HEK293 (cell line): ENCODE measurements around the gene PNPLA6.

ENCODE experiments used
- CTCF ChIA-PET: fragments of 350-600 bp; formaldehyde crosslinking; extraction: SDS; loops from one replicate; lab custom pipeline; 2021; ENCODE audit warnings: antibody characterized with exemption; lab: Yijun Ruan, JAX
- POLR2A ChIA-PET: fragments of 300-600 bp; formaldehyde crosslinking; extraction: SDS; loops from one replicate; lab custom pipeline; 2020; ENCODE audit warnings: antibody characterized with exemption, inconsistent platforms; lab: Yijun Ruan, JAX
- H3K27ac ChIP-seq: fragments of 200-500 bp; sonication (Bioruptor generic); 2 replicates; pipeline ENCODE4 v1.5.1; 2014; ENCODE audit warnings: low read depth, low read length, control low read depth, inconsistent platforms; ENCODE audit errors: extremely low read depth
- H3K36me3 ChIP-seq, 2 experiments: fragments of 200-500 bp in 1 of 2; sonication (Bioruptor generic) in 1 of 2; 1 replicate in 1 of 2; 2 replicates in 1 of 2; pipeline ENCODE4 v1.5.1; 2014 to 2017; ENCODE audit warnings: inconsistent platforms in 2 of 2, low read length in 2 of 2; ENCODE audit not compliant: control insufficient read depth in 2 of 2, insufficient read depth in 1 of 2
- H3K4me1 ChIP-seq: fragments of 200-500 bp; sonication (Bioruptor generic); 2 replicates; pipeline ENCODE4 v1.5.1; 2014; ENCODE audit warnings: mild to moderate bottlenecking, low read length, inconsistent platforms; ENCODE audit not compliant: control insufficient read depth, insufficient read depth
- H3K4me3 ChIP-seq: 2 replicates; pipeline ENCODE4 v1.5.1; 2011; ENCODE audit warnings: low read depth, mild to moderate bottlenecking, control low read depth, low read length, moderate library complexity
- H3K9me3 ChIP-seq: fragments of 200-500 bp; sonication (Bioruptor generic); 2 replicates; pipeline ENCODE4 v1.5.1; 2014; ENCODE audit warnings: low read depth, low read length, inconsistent platforms; ENCODE audit not compliant: control insufficient read depth, insufficient read depth
- BCL11A ChIP-seq: fragments of 450-650 bp; formaldehyde crosslinking; IDR thresholded peaks from 2 replicates; pipeline ENCODE4 v1.5.1; 2016; ENCODE audit warnings: low read depth, missing biosample characterization, missing genetic modification characterization
- BCL11B ChIP-seq: fragments of 450-650 bp; formaldehyde crosslinking; IDR thresholded peaks from 2 replicates; pipeline ENCODE4 v1.5.1; 2016; ENCODE audit warnings: low read depth, missing biosample characterization, missing genetic modification characterization
- KLF10 ChIP-seq: fragments of 450-650 bp; IDR thresholded peaks from 2 replicates; pipeline ENCODE4 v1.5.1; 2018; ENCODE audit warnings: missing biosample characterization, mild to moderate bottlenecking, missing genetic modification characterization
- MZF1 ChIP-seq: fragments of 450-650 bp; formaldehyde crosslinking; IDR thresholded peaks from 2 replicates; pipeline ENCODE4 v1.5.1; 2017; ENCODE audit warnings: missing biosample characterization, missing genetic modification characterization, borderline replicate concordance
- OVOL3 ChIP-seq: fragments of 450-650 bp; formaldehyde crosslinking; IDR thresholded peaks from 2 replicates; pipeline ENCODE4 v1.5.1; 2016; ENCODE audit warnings: missing biosample characterization, missing genetic modification characterization
- PRDM1 ChIP-seq: fragments of 450-650 bp; formaldehyde crosslinking; IDR thresholded peaks from 2 replicates; pipeline ENCODE4; 2016; ENCODE audit warnings: missing biosample characterization, missing genetic modification characterization
- SALL2 ChIP-seq: fragments of 450-650 bp; formaldehyde crosslinking; IDR thresholded peaks from 2 replicates; pipeline ENCODE4 v1.5.0; 2017; ENCODE audit warnings: missing biosample characterization, mild to moderate bottlenecking, missing genetic modification characterization, borderline replicate concordance
- YY1 ChIP-seq: fragments of 450-650 bp; formaldehyde crosslinking; IDR thresholded peaks from 2 replicates; pipeline ENCODE4 v1.5.1; 2018; ENCODE audit warnings: missing biosample characterization, missing genetic modification characterization
- ZBTB48 ChIP-seq: fragments of 450-650 bp; formaldehyde crosslinking; IDR thresholded peaks from 2 replicates; pipeline ENCODE4 v1.5.1; 2016; ENCODE audit warnings: missing biosample characterization, missing genetic modification characterization
- ZBTB7A ChIP-seq: fragments of 450-650 bp; formaldehyde crosslinking; IDR thresholded peaks from 2 replicates; pipeline ENCODE4 v1.5.1; 2016; ENCODE audit warnings: low read depth, missing biosample characterization, missing genetic modification characterization
- ZNF23 ChIP-seq: fragments of 450-650 bp; formaldehyde crosslinking; IDR thresholded peaks from 2 replicates; pipeline ENCODE4 v1.5.1; 2016; ENCODE audit warnings: missing biosample characterization, missing genetic modification characterization, borderline replicate concordance
- ZNF24 ChIP-seq: fragments of 450-650 bp; formaldehyde crosslinking; IDR thresholded peaks from 2 replicates; pipeline ENCODE4 v1.5.1; 2016; ENCODE audit warnings: missing biosample characterization, missing genetic modification characterization
- ZNF274 ChIP-seq, 2 experiments: fragments of 200-500 bp in 1 of 2; fragments of 450-650 bp in 1 of 2; sonication (Bioruptor generic) in 1 of 2; formaldehyde crosslinking in 1 of 2; IDR thresholded peaks; 2 replicates each; pipeline versions ENCODE4 v1.5.1 to v1.6.1; 2014 to 2016; ENCODE audit warnings: borderline replicate concordance in 1 of 2, inconsistent platforms in 1 of 2, low read length in 1 of 2, missing biosample characterization in 1 of 2, missing genetic modification characterization in 1 of 2
- ZNF426 ChIP-seq: fragments of 450-650 bp; formaldehyde crosslinking; IDR thresholded peaks from 2 replicates; pipeline ENCODE4 v1.5.1; 2017; ENCODE audit warnings: missing biosample characterization, missing genetic modification characterization, mild to moderate bottlenecking, inconsistent platforms, moderate library complexity
- ZNF596 ChIP-seq: fragments of 450-650 bp; IDR thresholded peaks from 2 replicates; pipeline ENCODE4 v1.5.0; 2018; ENCODE audit warnings: missing biosample characterization, mild to moderate bottlenecking, missing genetic modification characterization, moderate library complexity
- ZNF610 ChIP-seq: fragments of 450-650 bp; formaldehyde crosslinking; IDR thresholded peaks from 2 replicates; pipeline ENCODE4 v1.5.1; 2016; ENCODE audit warnings: missing biosample characterization, missing genetic modification characterization, borderline replicate concordance
- ZNF707 ChIP-seq: fragments of 450-650 bp; formaldehyde crosslinking; IDR thresholded peaks from 2 replicates; pipeline ENCODE4 v1.5.1; 2016; ENCODE audit warnings: missing biosample characterization, missing genetic modification characterization
- ZNF776 ChIP-seq: fragments of 450-650 bp; formaldehyde crosslinking; IDR thresholded peaks from 2 replicates; pipeline ENCODE4 v1.5.0; 2017; ENCODE audit warnings: missing biosample characterization, missing genetic modification characterization, borderline replicate concordance
- ZXDB ChIP-seq: fragments of 450-650 bp; formaldehyde crosslinking; IDR thresholded peaks from 2 replicates; pipeline ENCODE4 v1.5.1; 2016; ENCODE audit warnings: missing biosample characterization, missing genetic modification characterization
- TF ChIP-seq, protein P1 (sequence below): fragments of 450-650 bp; formaldehyde crosslinking; IDR thresholded peaks from 2 replicates; pipeline ENCODE4 v1.5.1; 2016; ENCODE audit warnings: missing biosample characterization, missing genetic modification characterization
- TF ChIP-seq, protein P2 (sequence below): fragments of 450-650 bp; formaldehyde crosslinking; IDR thresholded peaks from 2 replicates; pipeline ENCODE4 v1.5.1; 2017; ENCODE audit warnings: missing biosample characterization, missing genetic modification characterization
- TF ChIP-seq, protein P3 (sequence below): fragments of 450-650 bp; formaldehyde crosslinking; conservative IDR thresholded peaks from 2 replicates; pipeline ENCODE4 v1.5.1; 2016; ENCODE audit warnings: low read depth, missing biosample characterization, missing genetic modification characterization

Gene PNPLA6

DNA sequence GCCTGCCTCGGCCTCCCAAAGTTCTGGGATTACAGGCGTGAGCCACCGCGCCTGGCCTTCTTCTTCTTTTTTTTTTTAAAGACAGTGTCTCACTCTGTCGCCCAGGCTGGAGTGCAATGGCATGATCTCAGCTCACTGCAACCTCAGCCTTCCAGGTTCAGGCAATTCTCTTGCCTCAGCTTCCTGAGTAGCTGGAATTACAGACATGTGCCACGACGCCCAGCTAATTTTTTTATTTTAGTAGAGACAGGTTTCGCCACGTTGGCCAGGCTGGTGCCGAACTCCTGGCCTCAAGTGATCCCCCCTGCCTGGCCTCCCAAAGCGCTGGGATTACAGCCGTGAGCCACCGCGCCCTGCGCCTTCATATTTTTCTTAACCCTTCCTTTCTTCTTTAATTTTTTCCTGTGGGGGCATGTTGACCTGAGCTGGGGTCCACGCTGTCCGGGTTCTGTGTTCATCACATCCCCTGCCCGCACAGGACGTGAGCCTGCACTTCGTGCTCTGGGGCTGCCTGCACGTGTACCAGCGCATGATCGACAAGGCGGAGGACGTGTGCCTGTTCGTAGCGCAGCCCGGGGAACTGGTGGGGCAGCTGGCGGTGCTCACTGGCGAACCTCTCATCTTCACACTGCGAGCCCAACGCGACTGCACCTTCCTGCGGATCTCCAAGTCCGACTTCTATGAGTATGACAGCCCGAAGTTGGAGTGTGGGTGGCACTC, 14.1 kb downstream of the PNPLA6 start:
- Histone ChIP-seq H3K36me3 (peaks cover 0 to 15% of the 10 kb centered on the region in 2 experiments; a peak in 2 of 3 replicates), H3K4me1 (no peaks in the 10 kb centered on the region), H3K9me3 (no peaks in the 10 kb centered on the region)
- no peak for TF ChIP-seq SALL2 (tag by site-specific recombination)
- TF ChIP-seq ZNF24 (tag by site-specific recombination), result no peak
- TF ChIP-seq ZNF23 (tag by site-specific recombination), result no peak
- TF ChIP-seq, protein P1, sequence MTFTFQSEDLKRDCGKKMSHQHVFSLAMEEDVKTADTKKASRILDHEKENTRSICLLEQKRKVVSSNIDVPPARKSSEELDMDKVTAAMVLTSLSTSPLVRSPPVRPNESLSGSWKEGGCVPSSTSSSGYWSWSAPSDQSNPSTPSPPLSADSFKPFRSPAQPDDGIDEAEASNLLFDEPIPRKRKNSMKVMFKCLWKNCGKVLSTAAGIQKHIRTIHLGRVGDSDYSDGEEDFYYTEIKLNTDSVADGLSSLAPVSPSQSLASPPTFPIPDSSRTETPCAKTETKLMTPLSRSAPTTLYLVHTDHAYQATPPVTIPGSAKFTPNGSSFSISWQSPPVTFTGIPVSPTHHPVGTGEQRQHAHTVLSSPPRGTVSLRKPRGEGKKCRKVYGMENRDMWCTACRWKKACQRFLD (tag by site-specific recombination), result no peak
- TF ChIP-seq ZNF610, result no peak
- no peak for TF ChIP-seq ZXDB (tag by site-specific recombination)
- TF ChIP-seq ZNF426 (tag by site-specific recombination), result no peak
- TF ChIP-seq PRDM1, result no peak
- TF ChIP-seq, all 188 proteins: peak for 0
- H3K4me3 ChIP-seq, result no peak overlapping the region
- ChIA-PET POLR2A (no interaction called here), CTCF (no interaction called here)
- H3K27ac ChIP-seq, result no peak overlapping the region

DNA sequence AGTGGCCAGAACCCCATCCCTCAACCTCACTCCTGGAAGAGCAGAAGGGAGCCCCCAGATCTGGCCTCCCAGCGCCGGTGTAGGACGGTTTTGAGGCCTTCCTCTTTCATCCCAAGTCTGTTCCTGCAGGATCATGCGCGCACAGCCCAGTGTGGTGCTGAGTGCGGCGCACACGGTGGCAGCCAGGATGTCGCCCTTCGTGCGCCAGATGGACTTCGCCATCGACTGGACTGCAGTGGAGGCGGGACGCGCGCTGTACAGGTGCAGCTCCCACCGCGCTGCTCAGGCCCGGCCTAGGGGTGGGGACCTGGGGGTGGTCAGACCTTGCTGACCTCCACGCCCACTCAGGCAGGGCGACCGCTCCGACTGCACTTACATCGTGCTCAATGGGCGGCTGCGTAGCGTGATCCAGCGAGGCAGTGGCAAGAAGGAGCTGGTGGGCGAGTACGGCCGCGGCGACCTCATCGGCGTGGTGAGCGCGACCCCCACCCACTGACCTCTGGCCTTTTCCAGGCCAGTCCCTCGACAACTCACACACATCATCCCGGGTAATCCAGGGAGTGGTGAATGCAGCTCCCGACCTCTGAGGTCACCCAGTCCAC, 14.8 kb downstream of the PNPLA6 start:
- H3K27ac ChIP-seq, result no peak overlapping the region
- H3K36me3 ChIP-seq, result peaks cover 0 to 19% of the 10 kb centered on the region in 2 experiments; a peak in 2 of 3 replicates
- no peak for TF ChIP-seq KLF10
- peak; percentile 90 for TF ChIP-seq BCL11B (tag by site-specific recombination)
- TF ChIP-seq BCL11A (tag by site-specific recombination), result 0 out of 2 replicates have a peak, but pooled peaks have one; percentile 34
- no peaks in the 10 kb centered on the region for H3K4me1 ChIP-seq
- ChIA-PET POLR2A (no interaction called here), CTCF (interaction anchor here (0.5 kb wide), 1 partner anchor 170 kb away, joined by 4 read pairs; no protein-coding TSS in a partner anchor)
- no peaks in the 10 kb centered on the region for H3K9me3 ChIP-seq
- no peak overlapping the region for H3K4me3 ChIP-seq

DNA sequence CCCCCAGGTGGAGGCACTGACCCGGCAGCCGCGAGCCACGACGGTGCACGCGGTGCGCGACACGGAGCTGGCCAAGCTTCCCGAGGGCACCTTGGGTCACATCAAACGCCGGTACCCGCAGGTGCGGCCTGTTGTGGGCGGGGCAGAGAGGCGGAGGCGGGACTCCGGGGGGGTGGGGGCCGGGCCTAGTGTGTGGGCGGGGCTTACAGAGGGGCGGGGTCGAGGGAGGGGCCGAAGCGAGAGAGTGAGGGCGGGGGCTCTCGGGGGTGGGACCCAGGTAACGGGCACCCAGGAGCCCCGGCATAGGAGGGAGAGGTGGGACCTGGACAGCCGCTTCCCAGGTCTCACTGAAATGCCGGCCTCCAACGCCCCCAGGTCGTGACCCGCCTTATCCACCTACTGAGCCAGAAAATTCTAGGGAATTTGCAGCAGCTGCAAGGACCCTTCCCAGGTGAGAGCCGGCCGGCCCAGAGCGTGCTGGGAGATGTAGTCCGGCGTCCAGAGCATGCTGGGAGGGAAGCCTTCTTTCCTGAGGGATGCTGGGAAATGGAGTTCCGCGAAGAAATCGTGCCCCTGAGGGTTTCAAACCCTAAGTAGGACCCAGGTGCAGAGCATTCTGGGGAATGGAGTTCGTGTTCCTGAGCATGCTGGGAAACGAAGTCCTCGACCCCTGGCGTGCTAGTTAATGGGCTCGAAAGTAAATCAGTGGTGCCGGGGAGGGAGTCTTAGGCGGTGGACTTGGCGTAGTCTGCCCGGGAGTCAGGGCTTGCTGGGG, 15.7 kb downstream of the PNPLA6 start:
- ChIA-PET CTCF (no interaction called here), POLR2A (no interaction called here)
- no peaks in the 10 kb centered on the region for H3K9me3 ChIP-seq
- H3K27ac ChIP-seq, result no peak overlapping the region
- H3K4me1 ChIP-seq, result no peaks in the 10 kb centered on the region
- H3K4me3 ChIP-seq, result no peak overlapping the region
- H3K36me3 ChIP-seq, result peaks cover 0 to 19% of the 10 kb centered on the region in 2 experiments; a peak in 2 of 3 replicates
- TF ChIP-seq ZNF274 (IDR thresholded peaks at IDR 0.05; ENCODE audit: low read length) (no peak), ZNF274 (tag by site-specific recombination; IDR thresholded peaks at IDR 0.05; ENCODE audit: borderline replicate concordance) (no peak), ZNF707 (tag by site-specific recombination) (no peak), OVOL3 (tag by site-specific recombination) (no peak), ZNF596 (tag by site-specific recombination) (no peak), MZF1 (tag by site-specific recombination) (no peak), ZBTB7A (tag by site-specific recombination) (0 out of 2 replicates have a peak, but pooled peaks have one; percentile 34), YY1 (tag by site-specific recombination) (0 out of 2 replicates have a peak, but pooled peaks have one; percentile 21), ZBTB48 (peak; percentile 54; the same call in 1 of the 2 replicates), ZNF776 (tag by site-specific recombination) (no peak)
- TF ChIP-seq, protein P2, sequence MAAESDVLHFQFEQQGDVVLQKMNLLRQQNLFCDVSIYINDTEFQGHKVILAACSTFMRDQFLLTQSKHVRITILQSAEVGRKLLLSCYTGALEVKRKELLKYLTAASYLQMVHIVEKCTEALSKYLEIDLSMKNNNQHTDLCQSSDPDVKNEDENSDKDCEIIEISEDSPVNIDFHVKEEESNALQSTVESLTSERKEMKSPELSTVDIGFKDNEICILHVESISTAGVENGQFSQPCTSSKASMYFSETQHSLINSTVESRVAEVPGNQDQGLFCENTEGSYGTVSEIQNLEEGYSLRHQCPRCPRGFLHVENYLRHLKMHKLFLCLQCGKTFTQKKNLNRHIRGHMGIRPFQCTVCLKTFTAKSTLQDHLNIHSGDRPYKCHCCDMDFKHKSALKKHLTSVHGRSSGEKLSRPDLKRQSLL (tag by site-specific recombination), result no peak
- TF ChIP-seq, protein P3, sequence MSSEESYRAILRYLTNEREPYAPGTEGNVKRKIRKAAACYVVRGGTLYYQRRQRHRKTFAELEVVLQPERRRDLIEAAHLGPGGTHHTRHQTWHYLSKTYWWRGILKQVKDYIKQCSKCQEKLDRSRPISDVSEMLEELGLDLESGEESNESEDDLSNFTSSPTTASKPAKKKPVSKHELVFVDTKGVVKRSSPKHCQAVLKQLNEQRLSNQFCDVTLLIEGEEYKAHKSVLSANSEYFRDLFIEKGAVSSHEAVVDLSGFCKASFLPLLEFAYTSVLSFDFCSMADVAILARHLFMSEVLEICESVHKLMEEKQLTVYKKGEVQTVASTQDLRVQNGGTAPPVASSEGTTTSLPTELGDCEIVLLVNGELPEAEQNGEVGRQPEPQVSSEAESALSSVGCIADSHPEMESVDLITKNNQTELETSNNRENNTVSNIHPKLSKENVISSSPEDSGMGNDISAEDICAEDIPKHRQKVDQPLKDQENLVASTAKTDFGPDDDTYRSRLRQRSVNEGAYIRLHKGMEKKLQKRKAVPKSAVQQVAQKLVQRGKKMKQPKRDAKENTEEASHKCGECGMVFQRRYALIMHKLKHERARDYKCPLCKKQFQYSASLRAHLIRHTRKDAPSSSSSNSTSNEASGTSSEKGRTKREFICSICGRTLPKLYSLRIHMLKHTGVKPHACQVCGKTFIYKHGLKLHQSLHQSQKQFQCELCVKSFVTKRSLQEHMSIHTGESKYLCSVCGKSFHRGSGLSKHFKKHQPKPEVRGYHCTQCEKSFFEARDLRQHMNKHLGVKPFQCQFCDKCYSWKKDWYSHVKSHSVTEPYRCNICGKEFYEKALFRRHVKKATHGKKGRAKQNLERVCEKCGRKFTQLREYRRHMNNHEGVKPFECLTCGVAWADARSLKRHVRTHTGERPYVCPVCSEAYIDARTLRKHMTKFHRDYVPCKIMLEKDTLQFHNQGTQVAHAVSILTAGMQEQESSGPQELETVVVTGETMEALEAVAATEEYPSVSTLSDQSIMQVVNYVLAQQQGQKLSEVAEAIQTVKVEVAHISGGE, result no peak
